ENCODE measurements around the gene AP2B1. TPM values are rescaled to one million over a fixed set of nuclear protein-coding genes. Genes with fewer than 3 reads are reported as not detected.

The AP2B1 gene
- total and polyA plus RNA-seq, 9 of the 15 experiments (the other 6 are each of a cell fraction or from before 2014, with no cell fraction given), result 60.1 to 287 (median 105) TPM

- TF ChIP-seq ZNF398 (CRISPR knock-in tag; IDR thresholded peaks at IDR 0.05) (no peak), HES1 (IDR thresholded peaks at IDR 0.05; ENCODE audit: low read depth) (no peak), FIP1L1 (IDR thresholded peaks at IDR 0.05; ENCODE audit: low read depth, low read length, poor library complexity, severe bottlenecking) (no peak), RNF219 (CRISPR knock-in tag; IDR thresholded peaks at IDR 0.05) (no peak), CHAMP1 (IDR thresholded peaks at IDR 0.05) (no peak), NFIX (CRISPR knock-in tag; IDR thresholded peaks at IDR 0.05; ENCODE audit: low read depth) (no peak)
Measured at GRCh38 chr17:35716173-35716572, 129.1 kb downstream of the AP2B1 start (continued).

Measured in K562 (cell line).